SK-N-SH (cell line): ENCODE data around the gene RASGEF1C. TPM values are rescaled to one million over a fixed set of nuclear protein-coding genes. Genes with fewer than 3 reads are reported as not detected.

Experiments used
- CTCF ChIA-PET: fragments of 300-600, 350-600 bp; formaldehyde crosslinking; extraction: SDS; loops from one replicate; lab custom pipeline; 2021; lab: Yijun Ruan, JAX
- POLR2A ChIA-PET: fragments of 350-600 bp; sonication (Branson Sonifier 250); formaldehyde crosslinking; extraction: SDS; loops from one replicate; lab custom pipeline; 2020; ENCODE audit warnings: antibody characterized with exemption, inconsistent platforms; lab: Yijun Ruan, JAX
- DNase-seq: peaks from one replicate; pipeline ENCODE4 v3.0.0; 2012
- H2AFZ ChIP-seq: fragments of 200-600 bp; sonication (generic); 2 replicates; pipeline ENCODE4 v1.8.1; 2016; ENCODE audit warnings: antibody characterized with exemption, mild to moderate bottlenecking, low read depth
- H3F3A ChIP-seq: fragments of 200-600 bp; sonication (generic); replicated peaks from 2 replicates; pipeline ENCODE3; 2016; ENCODE audit warnings: antibody characterized with exemption, mild to moderate bottlenecking; ENCODE audit not compliant: insufficient read depth
- H3K27ac ChIP-seq, 2 experiments: fragments of 200-500 bp in 1 of 2; fragments of 200-600 bp in 1 of 2; sonication (Bioruptor generic) in 1 of 2; sonication (generic), shearing (Covaris generic) in 1 of 2; 2 replicates each; pipeline versions ENCODE4 v1.5.1 to v1.6.1; 2014 to 2016; ENCODE audit warnings: low read depth in 2 of 2, inconsistent platforms in 1 of 2, low read length in 1 of 2, mild to moderate bottlenecking in 1 of 2, mixed read lengths in 1 of 2
- H3K27me3 ChIP-seq: fragments of 200-600 bp; sonication (generic), shearing (Covaris generic); 2 replicates; pipeline ENCODE4 v1.6.1; 2016; ENCODE audit warnings: mixed run types; ENCODE audit not compliant: insufficient read depth
- H3K36me3 ChIP-seq, 2 experiments: fragments of 200-500 bp in 1 of 2; fragments of 200-600 bp in 1 of 2; sonication (Bioruptor generic) in 1 of 2; sonication (generic) in 1 of 2; replicated peaks in 1 of 2; 2 replicates each; pipeline versions ENCODE3 to v1.5.1; 2014 to 2016; ENCODE audit warnings: low read length in 1 of 2, mild to moderate bottlenecking in 1 of 2; ENCODE audit not compliant: insufficient read depth in 2 of 2, control insufficient read depth in 1 of 2
- H3K4me1 ChIP-seq, 2 experiments: fragments of 200-500 bp in 1 of 2; fragments of 200-600 bp in 1 of 2; sonication (Bioruptor generic) in 1 of 2; sonication (generic), shearing (Covaris generic) in 1 of 2; 2 replicates each; pipeline versions ENCODE4 v1.5.1 to v1.6.1; 2014 to 2016; ENCODE audit warnings: low read depth in 1 of 2, low read length in 1 of 2, mixed run types in 1 of 2; ENCODE audit not compliant: insufficient read depth in 2 of 2, control insufficient read depth in 1 of 2
- H3K4me2 ChIP-seq: fragments of 200-600 bp; sonication (generic), shearing (Covaris generic); 2 replicates; pipeline ENCODE4 v1.6.1; 2017; ENCODE audit warnings: mixed run types
- H3K4me3 ChIP-seq, 2 experiments: fragments of 200-500 bp in 1 of 2; fragments of 200-600 bp in 1 of 2; sonication (Bioruptor generic) in 1 of 2; sonication (generic), shearing (Covaris generic) in 1 of 2; 2 replicates each; pipeline versions ENCODE4 v1.5.1 to v1.8.1; 2014 to 2016; ENCODE audit warnings: low read depth in 2 of 2, inconsistent platforms in 1 of 2, low read length in 1 of 2, mild to moderate bottlenecking in 1 of 2, mixed read lengths in 1 of 2, moderate library complexity in 1 of 2
- H3K79me2 ChIP-seq: fragments of 200-600 bp; sonication (generic); 2 replicates; pipeline ENCODE4 v1.8.1; 2017; ENCODE audit warnings: mild to moderate bottlenecking; ENCODE audit not compliant: insufficient read depth
- H3K9ac ChIP-seq: fragments of 200-600 bp; sonication (generic); 2 replicates; pipeline ENCODE4 v1.6.1; 2017; ENCODE audit warnings: mixed run types
- H3K9me2 ChIP-seq: fragments of 200-600 bp; sonication (generic); 2 replicates; pipeline ENCODE4 v1.6.1; 2017; ENCODE audit warnings: mixed run types
- H3K9me3 ChIP-seq: fragments of 200-600 bp; sonication (generic); 2 replicates; pipeline ENCODE4 v1.6.1; 2017; ENCODE audit warnings: mixed run types, mild to moderate bottlenecking, moderate library complexity
- H4K20me1 ChIP-seq: fragments of 200-600 bp; sonication (generic); 2 replicates; pipeline ENCODE4 v1.6.1; 2017; ENCODE audit warnings: mild to moderate bottlenecking, mixed run types; ENCODE audit not compliant: insufficient read depth
- ELF1 ChIP-seq: IDR thresholded peaks from 2 replicates; pipeline ENCODE4 v1.4.0; 2012
- EP300 ChIP-seq, 2 experiments: IDR thresholded peaks; 2 replicates each; pipeline versions ENCODE4 v1.4.0 to v1.6.1; 2012; ENCODE audit warnings: borderline replicate concordance in 1 of 2, low read depth in 1 of 2, low read length in 1 of 2
- EZH2phosphoT487 ChIP-seq: fragments of 200-600 bp; sonication (generic); IDR thresholded peaks from 2 replicates; pipeline ENCODE4 v1.6.1; 2017; ENCODE audit warnings: low read depth, mixed run types, mild to moderate bottlenecking, antibody characterized with exemption, moderate library complexity, borderline replicate concordance
- FOSL2 ChIP-seq: IDR thresholded peaks from 2 replicates; pipeline ENCODE4 v1.4.0; 2012; ENCODE audit warnings: low read depth, mild to moderate bottlenecking, moderate library complexity, borderline replicate concordance
- FOXJ3 ChIP-seq: sonication (generic); formaldehyde crosslinking; IDR thresholded peaks from 2 replicates; pipeline ENCODE4 v1.5.1; 2020; ENCODE audit warnings: mild to moderate bottlenecking, missing genetic modification reagents
- GABPA ChIP-seq: IDR thresholded peaks from 2 replicates; pipeline ENCODE4 v1.4.0; 2012; ENCODE audit warnings: low read depth, mild to moderate bottlenecking
- GATA2 ChIP-seq: sonication (generic); formaldehyde crosslinking; IDR thresholded peaks from 2 replicates; pipeline ENCODE4 v1.5.0; 2020; ENCODE audit warnings: mild to moderate bottlenecking, missing genetic modification reagents
- MAX ChIP-seq: IDR thresholded peaks from 2 replicates; pipeline ENCODE4 v1.4.0; 2012; ENCODE audit warnings: low read depth
- MEF2A ChIP-seq: IDR thresholded peaks from 2 replicates; pipeline ENCODE4 v1.4.0; 2012; ENCODE audit warnings: low read depth, borderline replicate concordance
- MXI1 ChIP-seq: IDR thresholded peaks from 2 replicates; pipeline ENCODE4 v1.6.1; 2012; ENCODE audit warnings: mild to moderate bottlenecking, low read depth, low read length, improper control_type of control experiment
- NFIC ChIP-seq: IDR thresholded peaks from 2 replicates; pipeline ENCODE4 v1.4.0; 2012; ENCODE audit warnings: borderline replicate concordance
- PBX3 ChIP-seq: IDR thresholded peaks from 2 replicates; pipeline ENCODE4; 2012
- POLR2AphosphoS5 ChIP-seq: IDR thresholded peaks from 2 replicates; pipeline ENCODE4 v1.6.1; 2012; ENCODE audit warnings: low read depth, low read length
- RCOR1 ChIP-seq: fragments of 150-350 bp; IDR thresholded peaks from 2 replicates; pipeline ENCODE4 v1.6.1; 2017; ENCODE audit warnings: antibody characterized with exemption, low read length
- REST ChIP-seq: IDR thresholded peaks from 2 replicates; pipeline ENCODE4 v1.6.1; 2012; ENCODE audit warnings: mild to moderate bottlenecking, low read depth, low read length, moderate library complexity
- SIN3A ChIP-seq: IDR thresholded peaks from 2 replicates; pipeline ENCODE4 v1.6.1; 2012; ENCODE audit warnings: low read depth, mild to moderate bottlenecking, low read length, moderate library complexity, borderline replicate concordance
- SMC3 ChIP-seq: IDR thresholded peaks from 2 replicates; pipeline ENCODE4 v1.6.1; 2012; ENCODE audit warnings: low read depth, low read length, improper control_type of control experiment
- TCF12 ChIP-seq: IDR thresholded peaks from 2 replicates; pipeline ENCODE4 v1.4.0; 2012
- USF2 ChIP-seq: fragments of 150-350 bp; IDR thresholded peaks from 2 replicates; pipeline ENCODE4 v1.6.1; 2017; ENCODE audit warnings: antibody characterized with exemption, low read length, low read depth, borderline replicate concordance
- ZBTB33 ChIP-seq: IDR thresholded peaks from 2 replicates; pipeline ENCODE4 v1.4.0; 2012; ENCODE audit warnings: low read depth, borderline replicate concordance
- WGBS: methylation state at CpG from one replicate; pipeline ENCODE4 v1.1.6; 2017; ENCODE audit warnings: low lambda C conversion rate; 5-methylcytosine and 5-hydroxymethylcytosine counted together
- polyA plus RNA-seq, 3 experiments: library from polyadenylated mRNA; depleted of rRNA; stranded (reverse); fragments of >200 nt; gene quantifications; 2 replicates each; pipeline ENCODE4 v1.2.3, GENCODE V29; 2012

RASGEF1C gene
- polyA plus RNA-seq, 1 of the 3 experiments (the other 2 are of a cell fraction) = not detected

- ChIA-PET POLR2A (no interaction called here), CTCF (interaction anchor here (0.7 to 1.7 kb wide), 4 partner anchors 86 to 563 kb away, joined by 3 to 9 read pairs (median 4); partner anchors contain the start of gene RASGEF1C)
- H3K4me2 ChIP-seq = no peak overlapping the region
- H3K27ac ChIP-seq = no peak overlapping the region
- H3K4me3 ChIP-seq = no peak overlapping the region
- no peaks in the 10 kb centered on the region for H3K36me3 ChIP-seq
- H3F3A ChIP-seq = no peaks in the 10 kb centered on the region
- no peak overlapping the region for H3K9ac ChIP-seq
- H3K79me2 ChIP-seq = no peaks in the 10 kb centered on the region
- H3K9me2 ChIP-seq = no peaks in the 10 kb centered on the region
- H3K9me3 ChIP-seq = no peaks in the 10 kb centered on the region
- 84% methylated on average over 1 of the region's 1 CpG for WGBS
- no peak for DNase-seq
- H3K4me1 ChIP-seq = peaks cover 0 to 6% of the 10 kb centered on the region in 2 experiments; a peak in 1 of 4 replicates
- peaks cover 9% of the 10 kb centered on the region; the same call in 1 of the 2 replicates for H3K27me3 ChIP-seq
- no peak overlapping the region for H2AFZ ChIP-seq
- no peak for TF ChIP-seq EZH2phosphoT487
- TF ChIP-seq MAX = no peak
- TF ChIP-seq EP300 (IDR thresholded peaks at IDR 0.05; ENCODE audit: borderline replicate concordance in 1 of 2, low read depth in 1 of 2, low read length in 1 of 2) = no peak
- no peak for TF ChIP-seq NFIC
- no peaks in the 10 kb centered on the region for H4K20me1 ChIP-seq
Observed at GRCh38 chr5:180122875-180123274, 86.1 kb downstream of the RASGEF1C start.

- Histone ChIP-seq H3K4me2 (no peak overlapping the region), H3F3A (no peaks in the 10 kb centered on the region), H3K4me1 (peaks cover 0 to 3% of the 10 kb centered on the region in 2 experiments; a peak in 1 of 4 replicates), H3K4me3 (no peak overlapping the region), H3K9me3 (no peaks in the 10 kb centered on the region), H3K9me2 (no peaks in the 10 kb centered on the region), H4K20me1 (no peaks in the 10 kb centered on the region), H3K9ac (no peak overlapping the region), H3K36me3 (no peaks in the 10 kb centered on the region), H3K79me2 (no peaks in the 10 kb centered on the region), H3K27ac (no peak overlapping the region), H3K27me3 (peaks cover 9% of the 10 kb centered on the region; the same call in 1 of the 2 replicates), H2AFZ (no peak overlapping the region)
- WGBS = 63% methylated on average over 9 of the region's 9 CpGs
- ChIA-PET POLR2A (no interaction called here), CTCF (interaction anchor here (1.7 kb wide), 1 partner anchor 87 kb away, joined by 9 read pairs; the partner anchor contains the start of gene RASGEF1C)
- no peak for DNase-seq
- TF ChIP-seq EZH2phosphoT487 (no peak), MEF2A (no peak), SIN3A (no peak), FOSL2 (no peak), SMC3 (no peak), FOXJ3 (CRISPR knock-in tag) (no peak), PBX3 (no peak), ELF1 (no peak), GABPA (no peak), TCF12 (no peak), RCOR1 (no peak), REST (no peak), POLR2AphosphoS5 (no peak), ZBTB33 (no peak), MXI1 (no peak), USF2 (no peak), GATA2 (CRISPR knock-in tag) (no peak)
Observed at GRCh38 chr5:180121826-180122413, 87.1 kb downstream of the RASGEF1C start.
